ENCODE data around the gene NOVA2.

The NOVA2 gene

DNA sequence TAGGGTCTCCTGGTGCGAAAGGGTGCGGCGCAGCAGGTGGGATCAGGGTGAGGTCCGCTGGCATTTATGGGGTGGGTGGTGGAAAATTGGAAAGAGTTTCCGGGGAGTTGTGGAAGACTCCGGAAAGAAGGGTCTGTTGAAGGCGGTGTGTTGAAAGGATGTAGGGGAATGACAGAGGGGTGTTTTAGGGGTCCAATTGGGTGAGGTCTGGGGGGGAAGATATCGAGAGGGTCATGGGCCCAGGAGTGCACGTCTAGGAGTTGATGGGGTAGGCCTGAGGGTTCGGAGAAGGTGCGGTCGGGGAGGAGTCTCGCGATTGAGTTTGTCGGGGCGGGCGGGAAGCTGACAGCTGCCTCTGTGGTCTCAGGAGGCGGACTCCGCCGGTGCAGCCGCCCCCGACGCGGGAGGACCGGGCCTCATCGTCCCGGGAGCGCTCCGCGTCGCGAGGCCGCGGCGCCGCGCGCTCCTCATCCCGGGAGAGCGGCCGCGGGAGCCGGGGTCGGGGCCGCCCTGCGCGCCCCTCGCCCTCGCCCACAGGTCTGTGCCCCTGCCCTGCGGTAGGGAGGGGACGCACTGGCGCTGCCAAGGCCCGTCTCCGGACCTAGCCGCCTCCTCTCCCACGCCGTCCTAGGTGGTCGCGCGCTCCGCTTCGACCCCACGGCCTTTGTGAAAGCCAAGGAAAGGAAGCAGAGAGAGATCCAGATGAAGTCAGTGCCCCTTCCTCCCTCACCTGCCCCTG, 42.2 kb upstream of the NOVA2 start:
- no peaks in the 10 kb centered on the region for H3K36me3 ChIP-seq (ENCODE audit: insufficient read depth)
- no peak overlapping the region for H3K27ac ChIP-seq
- H3K9ac ChIP-seq = no peak overlapping the region
- peaks cover 8% of the 10 kb centered on the region for H3K4me1 ChIP-seq (ENCODE audit: low read depth, poor library complexity, severe bottlenecking)
- peak overlapping the region; percentile 89 for H2AFZ ChIP-seq (ENCODE audit: low read depth)
- TF ChIP-seq, protein P1, sequence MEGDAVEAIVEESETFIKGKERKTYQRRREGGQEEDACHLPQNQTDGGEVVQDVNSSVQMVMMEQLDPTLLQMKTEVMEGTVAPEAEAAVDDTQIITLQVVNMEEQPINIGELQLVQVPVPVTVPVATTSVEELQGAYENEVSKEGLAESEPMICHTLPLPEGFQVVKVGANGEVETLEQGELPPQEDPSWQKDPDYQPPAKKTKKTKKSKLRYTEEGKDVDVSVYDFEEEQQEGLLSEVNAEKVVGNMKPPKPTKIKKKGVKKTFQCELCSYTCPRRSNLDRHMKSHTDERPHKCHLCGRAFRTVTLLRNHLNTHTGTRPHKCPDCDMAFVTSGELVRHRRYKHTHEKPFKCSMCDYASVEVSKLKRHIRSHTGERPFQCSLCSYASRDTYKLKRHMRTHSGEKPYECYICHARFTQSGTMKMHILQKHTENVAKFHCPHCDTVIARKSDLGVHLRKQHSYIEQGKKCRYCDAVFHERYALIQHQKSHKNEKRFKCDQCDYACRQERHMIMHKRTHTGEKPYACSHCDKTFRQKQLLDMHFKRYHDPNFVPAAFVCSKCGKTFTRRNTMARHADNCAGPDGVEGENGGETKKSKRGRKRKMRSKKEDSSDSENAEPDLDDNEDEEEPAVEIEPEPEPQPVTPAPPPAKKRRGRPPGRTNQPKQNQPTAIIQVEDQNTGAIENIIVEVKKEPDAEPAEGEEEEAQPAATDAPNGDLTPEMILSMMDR (conservative IDR thresholded peaks at IDR 0.05; ENCODE audit: low read depth, low read length) = no peak
- H3K4me2 ChIP-seq = peak overlapping the region; percentile 99
- H3K27me3 ChIP-seq (ENCODE audit: insufficient read depth, low read depth) = no peaks in the 10 kb centered on the region; the same call in 1 of the 2 replicates
- no peaks in the 10 kb centered on the region for H3K79me2 ChIP-seq (ENCODE audit: insufficient read depth, low read depth)
- H3K4me3 ChIP-seq (IDR thresholded peaks at IDR 0.05; ENCODE audit: insufficient read depth, low read depth, low read length) = no peak overlapping the region
- H4K20me1 ChIP-seq (ENCODE audit: insufficient read depth) = no peaks in the 10 kb centered on the region

DNA sequence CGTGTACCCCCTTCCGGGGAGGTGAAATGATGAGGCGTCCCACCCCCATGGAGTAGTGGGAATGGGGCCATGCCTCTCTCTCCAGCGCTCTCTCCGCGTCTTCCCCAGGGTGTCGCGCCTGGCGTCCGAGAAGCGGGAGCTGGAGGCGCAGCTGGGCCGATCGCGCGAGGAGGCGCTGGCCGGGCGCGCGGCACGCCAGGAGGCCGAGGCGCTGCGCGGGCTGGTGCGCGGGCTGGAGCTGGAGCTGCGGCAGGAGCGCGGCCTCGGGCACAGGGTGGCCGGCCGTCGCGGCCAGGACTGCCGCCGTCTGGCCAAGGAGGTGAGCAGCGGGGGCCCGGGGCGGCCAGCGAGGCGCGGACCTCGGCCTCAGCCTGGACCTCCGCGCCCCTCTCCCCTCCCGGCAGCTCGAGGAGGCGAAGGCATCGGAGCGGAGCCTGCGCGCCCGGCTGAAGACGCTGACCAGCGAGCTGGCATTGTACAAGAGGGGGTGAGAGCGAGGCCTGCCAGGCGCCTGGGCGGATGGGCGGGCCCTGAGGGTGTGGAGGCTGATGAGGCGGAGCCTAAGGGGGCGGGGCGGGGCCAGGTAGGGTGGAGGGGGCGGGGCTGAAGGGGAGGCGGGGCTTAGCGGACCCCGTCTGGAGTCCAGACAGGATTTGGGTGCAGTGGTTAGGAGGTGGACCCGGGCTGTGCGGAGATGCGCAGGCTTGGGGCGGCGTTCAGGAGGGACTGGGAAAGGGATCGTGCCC, 41.4 kb upstream of the NOVA2 start:
- Histone ChIP-seq H3K79me2 (ENCODE audit: insufficient read depth, low read depth) (no peaks in the 10 kb centered on the region), H3K4me1 (ENCODE audit: low read depth, poor library complexity, severe bottlenecking) (peaks cover 8% of the 10 kb centered on the region), H3K27me3 (ENCODE audit: insufficient read depth, low read depth) (no peaks in the 10 kb centered on the region; the same call in 1 of the 2 replicates), H3K9ac (no peak overlapping the region), H4K20me1 (ENCODE audit: insufficient read depth) (no peaks in the 10 kb centered on the region), H3K27ac (no peak overlapping the region), H3K4me3 (IDR thresholded peaks at IDR 0.05; ENCODE audit: insufficient read depth, low read depth, low read length) (no peak overlapping the region), H3K4me2 (peak overlapping the region; percentile 99; the same call in 1 of the 2 replicates), H2AFZ (ENCODE audit: low read depth) (no peak overlapping the region; the same call in 1 of the 2 replicates), H3K36me3 (ENCODE audit: insufficient read depth) (no peaks in the 10 kb centered on the region)
- TF ChIP-seq, protein P1 (conservative IDR thresholded peaks at IDR 0.05; ENCODE audit: low read depth, low read length) = no peak

DNA sequence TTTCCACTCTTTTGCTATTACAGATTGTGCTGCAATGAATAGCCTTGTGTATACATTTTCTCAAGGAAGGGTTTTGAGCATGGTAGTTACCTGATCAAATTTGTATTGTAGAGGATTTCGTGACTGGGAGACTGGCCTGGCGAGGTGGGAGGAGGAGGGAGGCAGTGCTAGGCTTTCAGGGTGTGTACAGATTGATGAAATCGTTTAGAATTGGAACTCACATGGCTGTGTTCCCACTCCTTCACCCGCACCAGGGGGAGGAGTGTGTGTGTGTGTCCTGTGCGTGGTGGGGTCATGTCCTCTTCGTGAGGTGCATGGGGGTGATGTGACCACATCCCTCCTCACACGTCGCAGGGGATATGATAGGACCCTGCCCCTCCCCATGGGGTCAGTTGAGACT, 40.9 kb upstream of the NOVA2 start:
- TF ChIP-seq, protein P1 (conservative IDR thresholded peaks at IDR 0.05; ENCODE audit: low read depth, low read length) = no peak
- H3K36me3 ChIP-seq (ENCODE audit: insufficient read depth) = no peaks in the 10 kb centered on the region
- H3K27ac ChIP-seq = no peak overlapping the region
- H3K4me2 ChIP-seq = peak overlapping the region; percentile 8; the same call in 1 of the 2 replicates
- H3K4me3 ChIP-seq (IDR thresholded peaks at IDR 0.05; ENCODE audit: insufficient read depth, low read depth, low read length) = no peak overlapping the region
- H3K79me2 ChIP-seq (ENCODE audit: insufficient read depth, low read depth) = no peaks in the 10 kb centered on the region
- no peak overlapping the region for H2AFZ ChIP-seq (ENCODE audit: low read depth)
- peaks cover 8% of the 10 kb centered on the region for H3K4me1 ChIP-seq (ENCODE audit: low read depth, poor library complexity, severe bottlenecking)
- H3K27me3 ChIP-seq (ENCODE audit: insufficient read depth, low read depth) = no peaks in the 10 kb centered on the region; the same call in 1 of the 2 replicates
- no peaks in the 10 kb centered on the region for H4K20me1 ChIP-seq (ENCODE audit: insufficient read depth)
- H3K9ac ChIP-seq = no peak overlapping the region

DNA sequence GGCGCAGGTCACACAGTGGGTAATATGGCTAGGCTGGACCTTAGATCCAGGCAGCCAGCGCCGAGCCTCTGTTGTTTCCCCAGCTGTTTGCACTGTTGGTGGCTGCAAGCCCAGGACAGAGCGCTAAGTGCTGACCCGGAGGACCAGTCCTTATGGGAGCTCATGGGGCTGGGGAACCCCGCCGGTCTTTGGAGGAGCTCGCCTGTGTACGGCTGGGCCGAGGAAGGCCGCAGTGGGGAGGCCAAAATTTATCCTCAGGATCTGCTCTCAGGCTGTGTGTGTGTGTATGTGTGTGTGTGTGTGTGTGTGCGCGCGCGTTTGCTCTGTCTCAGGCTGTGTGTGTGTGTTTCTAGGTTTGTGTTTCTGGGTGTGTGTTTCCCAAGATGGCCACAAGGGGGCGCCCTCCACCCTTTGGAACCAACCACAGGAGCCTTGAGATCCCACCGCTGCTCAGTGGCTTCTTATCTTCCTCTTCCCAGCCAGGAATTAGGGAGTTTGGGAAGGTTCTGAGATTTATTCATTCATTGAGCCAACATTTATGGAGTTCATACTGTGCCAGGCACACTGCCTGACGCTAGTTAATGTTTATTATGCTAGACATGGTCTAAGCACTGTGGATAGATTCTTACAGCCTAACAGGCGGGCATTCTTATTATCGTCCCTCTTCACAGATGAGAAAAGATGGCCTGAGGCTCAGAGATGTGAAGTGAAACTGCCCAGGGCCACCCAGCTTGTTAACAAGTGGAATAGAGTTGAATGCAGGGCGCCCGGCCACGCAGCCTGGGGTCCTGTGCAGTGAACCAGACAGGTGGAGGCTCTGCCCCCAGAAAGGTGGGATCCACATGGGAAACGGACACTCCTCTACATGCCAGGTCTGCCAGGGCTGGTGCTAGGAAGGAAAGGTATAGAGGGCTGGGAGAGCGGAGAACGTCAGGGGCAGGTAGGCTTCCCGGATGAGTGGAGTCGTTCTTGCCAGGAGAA, 36.2 kb upstream of the NOVA2 start:
- no peaks in the 10 kb centered on the region for H3K79me2 ChIP-seq (ENCODE audit: insufficient read depth, low read depth)
- H3K4me1 ChIP-seq (ENCODE audit: low read depth, poor library complexity, severe bottlenecking) = no peaks in the 10 kb centered on the region
- no peak overlapping the region for H3K4me2 ChIP-seq
- H3K27ac ChIP-seq = no peak overlapping the region
- H3K27me3 ChIP-seq (ENCODE audit: insufficient read depth, low read depth) = no peaks in the 10 kb centered on the region; the same call in 1 of the 2 replicates
- H3K4me3 ChIP-seq (IDR thresholded peaks at IDR 0.05; ENCODE audit: insufficient read depth, low read depth, low read length) = no peak overlapping the region
- H2AFZ ChIP-seq (ENCODE audit: low read depth) = no peak overlapping the region
- TF ChIP-seq, protein P1 (conservative IDR thresholded peaks at IDR 0.05; ENCODE audit: low read depth, low read length) = peak; percentile 98
- no peaks in the 10 kb centered on the region for H3K36me3 ChIP-seq (ENCODE audit: insufficient read depth)
- H4K20me1 ChIP-seq (ENCODE audit: insufficient read depth) = no peaks in the 10 kb centered on the region
- no peak overlapping the region for H3K9ac ChIP-seq
